Measurements from ENCODE around the gene ADAM12.

GRCh38 chr10:126429275-126429674, 41.0 kb upstream of the ADAM12 start:
- no peak for TF ChIP-seq POLR2A (IDR thresholded peaks at IDR 0.05; ENCODE audit: low read depth, low read length)
- no peak for TF ChIP-seq POU2F2 (IDR thresholded peaks at IDR 0.05; ENCODE audit: low read depth, low read length)
- TF ChIP-seq TAF1 (IDR thresholded peaks at IDR 0.05; ENCODE audit: low read depth, low read length) = no peak

Data from GM12891 (cell line).